ENCODE data around the gene PRKCZ. TPM values are rescaled to one million over a fixed set of nuclear protein-coding genes. Genes with fewer than 3 reads are reported as not detected.

PRKCZ gene
- total and polyA plus RNA-seq, 9 of the 15 experiments (the other 6 are each of a cell fraction or from before 2014, with no cell fraction given): 0.07 to 3.1 (median 1.3) TPM

DNA sequence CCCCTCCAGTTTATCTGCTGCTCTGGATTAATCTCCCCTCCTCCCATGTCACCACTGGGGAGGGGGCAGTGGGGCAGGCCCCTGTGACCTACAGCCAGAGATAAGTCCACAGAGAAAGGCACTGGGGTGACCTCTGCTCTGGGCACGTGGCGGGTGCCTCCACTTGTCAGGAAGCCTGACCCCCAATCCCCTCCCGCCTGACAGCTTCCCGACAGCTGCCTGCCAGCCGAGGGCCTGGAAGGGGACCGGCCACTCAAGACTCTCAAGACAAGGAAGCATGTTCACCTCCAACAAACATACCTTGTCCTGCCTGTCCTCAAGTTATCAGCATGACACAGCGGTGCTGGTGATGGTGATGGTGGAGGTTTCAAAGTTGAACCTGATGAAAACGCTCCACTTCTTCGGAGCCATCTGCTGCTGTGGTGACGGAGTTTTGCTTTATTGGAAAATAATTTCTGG lies 147.5 kb downstream of the PRKCZ start (continued):
- TF ChIP-seq, protein P1, sequence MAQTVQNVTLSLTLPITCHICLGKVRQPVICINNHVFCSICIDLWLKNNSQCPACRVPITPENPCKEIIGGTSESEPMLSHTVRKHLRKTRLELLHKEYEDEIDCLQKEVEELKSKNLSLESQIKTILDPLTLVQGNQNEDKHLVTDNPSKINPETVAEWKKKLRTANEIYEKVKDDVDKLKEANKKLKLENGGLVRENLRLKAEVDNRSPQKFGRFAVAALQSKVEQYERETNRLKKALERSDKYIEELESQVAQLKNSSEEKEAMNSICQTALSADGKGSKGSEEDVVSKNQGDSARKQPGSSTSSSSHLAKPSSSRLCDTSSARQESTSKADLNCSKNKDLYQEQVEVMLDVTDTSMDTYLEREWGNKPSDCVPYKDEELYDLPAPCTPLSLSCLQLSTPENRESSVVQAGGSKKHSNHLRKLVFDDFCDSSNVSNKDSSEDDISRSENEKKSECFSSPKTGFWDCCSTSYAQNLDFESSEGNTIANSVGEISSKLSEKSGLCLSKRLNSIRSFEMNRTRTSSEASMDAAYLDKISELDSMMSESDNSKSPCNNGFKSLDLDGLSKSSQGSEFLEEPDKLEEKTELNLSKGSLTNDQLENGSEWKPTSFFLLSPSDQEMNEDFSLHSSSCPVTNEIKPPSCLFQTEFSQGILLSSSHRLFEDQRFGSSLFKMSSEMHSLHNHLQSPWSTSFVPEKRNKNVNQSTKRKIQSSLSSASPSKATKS (CRISPR knock-in tag; IDR thresholded peaks at IDR 0.05): no peak
- TF ChIP-seq SMAD2 (IDR thresholded peaks at IDR 0.05; ENCODE audit: low read depth, low read length): no peak
- TF ChIP-seq, protein P2, sequence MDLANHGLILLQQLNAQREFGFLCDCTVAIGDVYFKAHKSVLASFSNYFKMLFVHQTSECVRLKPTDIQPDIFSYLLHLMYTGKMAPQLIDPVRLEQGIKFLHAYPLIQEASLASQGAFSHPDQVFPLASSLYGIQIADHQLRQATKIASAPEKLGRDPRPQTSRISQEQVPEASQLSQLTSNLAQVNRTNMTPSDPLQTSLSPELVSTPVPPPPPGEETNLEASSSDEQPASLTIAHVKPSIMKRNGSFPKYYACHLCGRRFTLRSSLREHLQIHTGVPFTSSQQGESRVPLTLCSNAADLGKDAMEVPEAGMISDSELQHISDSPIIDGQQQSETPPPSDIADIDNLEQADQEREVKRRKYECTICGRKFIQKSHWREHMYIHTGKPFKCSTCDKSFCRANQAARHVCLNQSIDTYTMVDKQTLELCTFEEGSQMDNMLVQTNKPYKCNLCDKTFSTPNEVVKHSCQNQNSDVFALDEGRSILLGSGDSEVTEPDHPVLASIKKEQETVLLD (IDR thresholded peaks at IDR 0.05): no peak
- TF ChIP-seq ZNF431 (CRISPR knock-in tag; IDR thresholded peaks at IDR 0.05): 0 out of 2 replicates have a peak, but pooled peaks have one; percentile 21
- no peak for TF ChIP-seq FOXM1 (IDR thresholded peaks at IDR 0.05; ENCODE audit: low read depth)
- TF ChIP-seq FOXM1 (CRISPR knock-in tag; IDR thresholded peaks at IDR 0.05; ENCODE audit: low read depth): 0 out of 2 replicates have a peak, but pooled peaks have one; percentile 77
- no peak for TF ChIP-seq ELF2 (CRISPR knock-in tag; IDR thresholded peaks at IDR 0.05)
- peak; percentile 7 for TF ChIP-seq KDM5B (IDR thresholded peaks at IDR 0.05; ENCODE audit: insufficient replicate concordance, low read depth, low read length)
- no peak for TF ChIP-seq GTF2E2 (tag; IDR thresholded peaks at IDR 0.05)
- TF ChIP-seq STAT5A (IDR thresholded peaks at IDR 0.05; ENCODE audit: borderline replicate concordance, low read length): no peak
- TF ChIP-seq SUPT5H (IDR thresholded peaks at IDR 0.05): no peak
- TF ChIP-seq BCOR (IDR thresholded peaks at IDR 0.05): no peak
- TF ChIP-seq, protein P3, sequence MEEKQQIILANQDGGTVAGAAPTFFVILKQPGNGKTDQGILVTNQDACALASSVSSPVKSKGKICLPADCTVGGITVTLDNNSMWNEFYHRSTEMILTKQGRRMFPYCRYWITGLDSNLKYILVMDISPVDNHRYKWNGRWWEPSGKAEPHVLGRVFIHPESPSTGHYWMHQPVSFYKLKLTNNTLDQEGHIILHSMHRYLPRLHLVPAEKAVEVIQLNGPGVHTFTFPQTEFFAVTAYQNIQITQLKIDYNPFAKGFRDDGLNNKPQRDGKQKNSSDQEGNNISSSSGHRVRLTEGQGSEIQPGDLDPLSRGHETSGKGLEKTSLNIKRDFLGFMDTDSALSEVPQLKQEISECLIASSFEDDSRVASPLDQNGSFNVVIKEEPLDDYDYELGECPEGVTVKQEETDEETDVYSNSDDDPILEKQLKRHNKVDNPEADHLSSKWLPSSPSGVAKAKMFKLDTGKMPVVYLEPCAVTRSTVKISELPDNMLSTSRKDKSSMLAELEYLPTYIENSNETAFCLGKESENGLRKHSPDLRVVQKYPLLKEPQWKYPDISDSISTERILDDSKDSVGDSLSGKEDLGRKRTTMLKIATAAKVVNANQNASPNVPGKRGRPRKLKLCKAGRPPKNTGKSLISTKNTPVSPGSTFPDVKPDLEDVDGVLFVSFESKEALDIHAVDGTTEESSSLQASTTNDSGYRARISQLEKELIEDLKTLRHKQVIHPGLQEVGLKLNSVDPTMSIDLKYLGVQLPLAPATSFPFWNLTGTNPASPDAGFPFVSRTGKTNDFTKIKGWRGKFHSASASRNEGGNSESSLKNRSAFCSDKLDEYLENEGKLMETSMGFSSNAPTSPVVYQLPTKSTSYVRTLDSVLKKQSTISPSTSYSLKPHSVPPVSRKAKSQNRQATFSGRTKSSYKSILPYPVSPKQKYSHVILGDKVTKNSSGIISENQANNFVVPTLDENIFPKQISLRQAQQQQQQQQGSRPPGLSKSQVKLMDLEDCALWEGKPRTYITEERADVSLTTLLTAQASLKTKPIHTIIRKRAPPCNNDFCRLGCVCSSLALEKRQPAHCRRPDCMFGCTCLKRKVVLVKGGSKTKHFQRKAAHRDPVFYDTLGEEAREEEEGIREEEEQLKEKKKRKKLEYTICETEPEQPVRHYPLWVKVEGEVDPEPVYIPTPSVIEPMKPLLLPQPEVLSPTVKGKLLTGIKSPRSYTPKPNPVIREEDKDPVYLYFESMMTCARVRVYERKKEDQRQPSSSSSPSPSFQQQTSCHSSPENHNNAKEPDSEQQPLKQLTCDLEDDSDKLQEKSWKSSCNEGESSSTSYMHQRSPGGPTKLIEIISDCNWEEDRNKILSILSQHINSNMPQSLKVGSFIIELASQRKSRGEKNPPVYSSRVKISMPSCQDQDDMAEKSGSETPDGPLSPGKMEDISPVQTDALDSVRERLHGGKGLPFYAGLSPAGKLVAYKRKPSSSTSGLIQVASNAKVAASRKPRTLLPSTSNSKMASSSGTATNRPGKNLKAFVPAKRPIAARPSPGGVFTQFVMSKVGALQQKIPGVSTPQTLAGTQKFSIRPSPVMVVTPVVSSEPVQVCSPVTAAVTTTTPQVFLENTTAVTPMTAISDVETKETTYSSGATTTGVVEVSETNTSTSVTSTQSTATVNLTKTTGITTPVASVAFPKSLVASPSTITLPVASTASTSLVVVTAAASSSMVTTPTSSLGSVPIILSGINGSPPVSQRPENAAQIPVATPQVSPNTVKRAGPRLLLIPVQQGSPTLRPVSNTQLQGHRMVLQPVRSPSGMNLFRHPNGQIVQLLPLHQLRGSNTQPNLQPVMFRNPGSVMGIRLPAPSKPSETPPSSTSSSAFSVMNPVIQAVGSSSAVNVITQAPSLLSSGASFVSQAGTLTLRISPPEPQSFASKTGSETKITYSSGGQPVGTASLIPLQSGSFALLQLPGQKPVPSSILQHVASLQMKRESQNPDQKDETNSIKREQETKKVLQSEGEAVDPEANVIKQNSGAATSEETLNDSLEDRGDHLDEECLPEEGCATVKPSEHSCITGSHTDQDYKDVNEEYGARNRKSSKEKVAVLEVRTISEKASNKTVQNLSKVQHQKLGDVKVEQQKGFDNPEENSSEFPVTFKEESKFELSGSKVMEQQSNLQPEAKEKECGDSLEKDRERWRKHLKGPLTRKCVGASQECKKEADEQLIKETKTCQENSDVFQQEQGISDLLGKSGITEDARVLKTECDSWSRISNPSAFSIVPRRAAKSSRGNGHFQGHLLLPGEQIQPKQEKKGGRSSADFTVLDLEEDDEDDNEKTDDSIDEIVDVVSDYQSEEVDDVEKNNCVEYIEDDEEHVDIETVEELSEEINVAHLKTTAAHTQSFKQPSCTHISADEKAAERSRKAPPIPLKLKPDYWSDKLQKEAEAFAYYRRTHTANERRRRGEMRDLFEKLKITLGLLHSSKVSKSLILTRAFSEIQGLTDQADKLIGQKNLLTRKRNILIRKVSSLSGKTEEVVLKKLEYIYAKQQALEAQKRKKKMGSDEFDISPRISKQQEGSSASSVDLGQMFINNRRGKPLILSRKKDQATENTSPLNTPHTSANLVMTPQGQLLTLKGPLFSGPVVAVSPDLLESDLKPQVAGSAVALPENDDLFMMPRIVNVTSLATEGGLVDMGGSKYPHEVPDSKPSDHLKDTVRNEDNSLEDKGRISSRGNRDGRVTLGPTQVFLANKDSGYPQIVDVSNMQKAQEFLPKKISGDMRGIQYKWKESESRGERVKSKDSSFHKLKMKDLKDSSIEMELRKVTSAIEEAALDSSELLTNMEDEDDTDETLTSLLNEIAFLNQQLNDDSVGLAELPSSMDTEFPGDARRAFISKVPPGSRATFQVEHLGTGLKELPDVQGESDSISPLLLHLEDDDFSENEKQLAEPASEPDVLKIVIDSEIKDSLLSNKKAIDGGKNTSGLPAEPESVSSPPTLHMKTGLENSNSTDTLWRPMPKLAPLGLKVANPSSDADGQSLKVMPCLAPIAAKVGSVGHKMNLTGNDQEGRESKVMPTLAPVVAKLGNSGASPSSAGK (IDR thresholded peaks at IDR 0.05): peak; percentile 89
- TF ChIP-seq GATA2 (CRISPR knock-in tag; IDR thresholded peaks at IDR 0.05): 0 out of 2 replicates have a peak, but pooled peaks have one; percentile 12
- TF ChIP-seq ZZZ3 (IDR thresholded peaks at IDR 0.05): no peak
